Measurements from ENCODE around the gene PCDHA1. TPM values are rescaled to one million over a fixed set of nuclear protein-coding genes. Genes with fewer than 3 reads are reported as not detected.

PCDHA1 gene
- under 1 TPM in 1 of 5 donors, not detected in 4; 0.37 TPM for total RNA-seq
- not detected for polyA plus RNA-seq
- long read RNA-seq, donor 1: 0 reads
- long read RNA-seq, donor 2: 0 reads
- long read RNA-seq, donor 3: 0 reads
- long read RNA-seq, donor 4: 0 reads
- long read RNA-seq, donor 5: 0 reads
- long read RNA-seq, donor 6: 0 reads
- long read RNA-seq, donor 7, partial matches to known transcripts: 0 of 1 reads
- long read RNA-seq, donor 7, other reads (novel, unspliced or antisense): 0 of 1 reads
- long read RNA-seq, donor 8: 0 reads
- long read RNA-seq, donor 9: 0 reads
- long read RNA-seq, donor 10: 0 reads

DNA sequence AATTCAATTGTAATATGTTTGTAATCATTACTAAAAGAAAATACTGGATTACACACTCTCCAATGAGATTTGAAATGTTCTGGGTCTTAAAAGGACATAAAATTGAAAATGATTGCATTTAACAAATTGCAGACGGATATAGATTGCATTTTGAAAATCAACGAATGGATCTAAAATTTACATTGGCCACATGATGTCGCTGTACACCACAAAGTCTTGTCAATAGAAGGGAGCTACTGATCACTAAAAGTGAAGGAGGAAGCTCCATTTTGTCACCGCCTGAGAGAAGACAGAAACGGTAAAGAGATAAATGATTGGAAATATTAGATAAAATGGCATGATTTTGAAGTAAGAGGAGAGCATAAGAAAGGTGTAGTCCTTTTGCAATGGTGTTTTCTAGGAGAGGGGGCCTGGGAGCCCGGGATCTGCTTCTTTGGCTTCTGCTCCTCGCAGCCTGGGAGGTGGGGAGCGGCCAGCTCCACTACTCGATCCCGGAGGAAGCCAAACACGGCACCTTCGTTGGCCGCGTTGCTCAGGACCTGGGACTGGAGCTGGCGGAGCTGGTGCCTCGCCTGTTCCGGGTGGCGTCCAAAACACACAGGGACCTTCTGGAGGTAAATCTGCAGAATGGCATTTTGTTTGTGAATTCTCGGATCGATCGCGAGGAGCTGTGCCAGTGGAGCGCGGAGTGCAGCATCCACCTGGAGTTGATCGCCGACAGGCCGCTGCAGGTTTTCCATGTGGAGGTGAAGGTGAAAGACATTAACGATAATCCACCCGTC, at the start of gene PCDHA1:
Gene PCDHA1, plus strand, starts transcription at position 236 of the 782 bp plus-strand sequence.
- peaks cover 0 to 42% (median 0%) of the 10 kb centered on the region in 3 donors for H3K27me3 ChIP-seq
- intact Hi-C loops (cut with DNase I; ENCODE audit: low total_unique reads): no loop called here
- no peak for TF ChIP-seq EP300 (IDR thresholded peaks at IDR 0.05)
- TF ChIP-seq, protein P1, sequence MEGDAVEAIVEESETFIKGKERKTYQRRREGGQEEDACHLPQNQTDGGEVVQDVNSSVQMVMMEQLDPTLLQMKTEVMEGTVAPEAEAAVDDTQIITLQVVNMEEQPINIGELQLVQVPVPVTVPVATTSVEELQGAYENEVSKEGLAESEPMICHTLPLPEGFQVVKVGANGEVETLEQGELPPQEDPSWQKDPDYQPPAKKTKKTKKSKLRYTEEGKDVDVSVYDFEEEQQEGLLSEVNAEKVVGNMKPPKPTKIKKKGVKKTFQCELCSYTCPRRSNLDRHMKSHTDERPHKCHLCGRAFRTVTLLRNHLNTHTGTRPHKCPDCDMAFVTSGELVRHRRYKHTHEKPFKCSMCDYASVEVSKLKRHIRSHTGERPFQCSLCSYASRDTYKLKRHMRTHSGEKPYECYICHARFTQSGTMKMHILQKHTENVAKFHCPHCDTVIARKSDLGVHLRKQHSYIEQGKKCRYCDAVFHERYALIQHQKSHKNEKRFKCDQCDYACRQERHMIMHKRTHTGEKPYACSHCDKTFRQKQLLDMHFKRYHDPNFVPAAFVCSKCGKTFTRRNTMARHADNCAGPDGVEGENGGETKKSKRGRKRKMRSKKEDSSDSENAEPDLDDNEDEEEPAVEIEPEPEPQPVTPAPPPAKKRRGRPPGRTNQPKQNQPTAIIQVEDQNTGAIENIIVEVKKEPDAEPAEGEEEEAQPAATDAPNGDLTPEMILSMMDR (IDR thresholded peaks at IDR 0.05): no peak
- TF ChIP-seq POLR2A (IDR thresholded peaks at IDR 0.05): no peak
- no peak for TF ChIP-seq POLR2AphosphoS5 (IDR thresholded peaks at IDR 0.05)
- no peaks in the 10 kb centered on the region for H3K4me1 ChIP-seq
- DNase-seq: no peak
- no peak within 1 kb of the TSS for H3K27ac ChIP-seq
- 20 to 44% (median 21%) methylated on average over 20 to 29 of the region's 29 CpGs for WGBS, 5 donors
- H3K4me3 ChIP-seq: no peak within 1 kb of the TSS
- H3K36me3 ChIP-seq: no peaks in the 10 kb centered on the region
- H3K9me3 ChIP-seq: peaks cover 23 to 89% (median 83%) of the 10 kb centered on the region in 4 donors

DNA sequence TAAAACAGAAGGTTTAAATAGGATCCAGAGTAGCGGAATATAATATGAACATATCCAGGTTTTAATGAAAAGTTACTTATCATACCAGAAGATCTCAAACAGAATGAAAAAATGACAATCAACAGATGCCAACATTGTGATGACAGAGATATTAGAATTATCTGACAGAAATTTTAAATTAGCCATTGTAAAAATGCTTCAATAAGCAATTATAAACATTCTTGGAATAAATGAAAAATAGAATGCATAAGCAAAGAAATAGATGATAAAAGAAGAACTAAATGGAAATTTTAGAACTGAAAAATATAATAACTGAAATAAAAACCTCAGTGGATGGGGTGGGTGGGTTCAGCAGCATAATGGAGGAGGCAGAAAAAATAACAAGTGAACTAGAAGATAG, 48.5 kb upstream of the PCDHA1 start:
- Histone ChIP-seq H3K27ac (no peak overlapping the region), H3K36me3 (no peaks in the 10 kb centered on the region), H3K9me3 (peaks cover 3 to 22% (median 13%) of the 10 kb centered on the region in 4 donors), H3K27me3 (peaks cover 0 to 20% (median 4%) of the 10 kb centered on the region in 3 donors), H3K4me1 (no peaks in the 10 kb centered on the region), H3K4me3 (no peak overlapping the region)
- TF ChIP-seq POLR2A (IDR thresholded peaks at IDR 0.05) (no peak), EP300 (IDR thresholded peaks at IDR 0.05) (no peak), POLR2AphosphoS5 (IDR thresholded peaks at IDR 0.05) (no peak)
- TF ChIP-seq, protein P1 (IDR thresholded peaks at IDR 0.05): no peak
- WGBS, 5 donors: 69 to 80% (median 72%) methylated on average over 1 of the region's 1 CpG
- intact Hi-C loops (cut with DNase I; ENCODE audit: low total_unique reads): no loop called here
- no peak for DNase-seq

DNA sequence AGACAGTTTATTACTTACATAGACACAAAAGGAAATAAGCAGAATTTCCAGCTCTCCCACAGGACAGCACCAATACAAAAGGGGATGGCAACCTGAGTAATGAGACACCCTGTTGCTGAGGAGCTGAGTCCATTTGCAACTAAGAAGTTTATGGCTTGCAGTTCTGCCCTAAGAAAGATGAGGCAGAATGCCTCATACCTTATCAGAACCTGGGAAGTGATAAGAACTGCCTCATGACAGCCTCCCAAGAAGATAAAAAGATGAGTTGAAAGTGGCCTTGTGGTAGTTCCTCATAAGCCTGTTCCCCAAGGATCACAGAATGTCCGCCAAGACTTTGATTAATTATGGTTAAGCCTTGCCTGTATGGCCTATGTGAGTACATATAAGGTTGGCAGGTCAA, 44.0 kb upstream of the PCDHA1 start:
- intact Hi-C loops (cut with DNase I; ENCODE audit: low total_unique reads): no loop called here
- 70 to 94% (median 75%) methylated on average over 1 of the region's 1 CpG for WGBS, 5 donors

DNA sequence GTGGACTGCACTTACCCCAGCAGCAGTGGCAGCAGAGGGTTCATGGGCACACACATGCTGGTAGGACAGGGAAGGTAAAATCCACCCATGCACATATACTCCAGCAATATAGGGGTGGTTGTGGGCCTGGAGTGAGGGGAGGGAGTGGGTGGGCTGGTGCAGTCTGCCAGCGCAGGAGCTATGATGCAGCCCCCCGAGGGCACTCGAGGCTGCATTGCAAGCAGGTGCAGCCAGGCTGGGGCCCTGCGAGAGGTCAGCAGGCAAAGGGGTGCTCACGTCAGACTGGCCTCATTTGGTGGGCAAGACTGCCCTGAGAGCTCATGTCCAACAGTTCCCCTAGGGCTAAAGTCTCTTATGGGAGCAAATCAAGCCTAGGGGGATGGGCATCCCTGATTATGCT, 32.4 kb upstream of the PCDHA1 start:
- no peak overlapping the region for H3K27ac ChIP-seq
- peaks cover 15 to 98% (median 80%) of the 10 kb centered on the region in 4 donors for H3K9me3 ChIP-seq
- 78 to 85% (median 80%) methylated on average over 5 of the region's 5 CpGs for WGBS, 5 donors
- H3K27me3 ChIP-seq: peaks cover 0 to 12% (median 0%) of the 10 kb centered on the region in 3 donors
- TF ChIP-seq POLR2A (IDR thresholded peaks at IDR 0.05) (no peak), POLR2AphosphoS5 (IDR thresholded peaks at IDR 0.05) (no peak)
- TF ChIP-seq, protein P1 (IDR thresholded peaks at IDR 0.05): no peak
- no peak for DNase-seq
- no peaks in the 10 kb centered on the region for H3K36me3 ChIP-seq
- no peak overlapping the region for H3K4me3 ChIP-seq
- no peaks in the 10 kb centered on the region for H3K4me1 ChIP-seq
- intact Hi-C loops (cut with DNase I; ENCODE audit: low total_unique reads): no loop called here

More for the DNA sequence above, 44.0 kb upstream of the PCDHA1 start:
- peaks cover 0 to 4% (median 4%) of the 10 kb centered on the region in 3 donors for H3K27me3 ChIP-seq
- DNase-seq: no peak
- H3K4me1 ChIP-seq: no peaks in the 10 kb centered on the region
- peaks cover 3 to 52% (median 38%) of the 10 kb centered on the region in 4 donors for H3K9me3 ChIP-seq
- H3K27ac ChIP-seq: no peak overlapping the region
- no peaks in the 10 kb centered on the region for H3K36me3 ChIP-seq
- no peak overlapping the region for H3K4me3 ChIP-seq
- TF ChIP-seq EP300 (IDR thresholded peaks at IDR 0.05): no peak
- TF ChIP-seq POLR2A (IDR thresholded peaks at IDR 0.05): no peak
- TF ChIP-seq POLR2AphosphoS5 (IDR thresholded peaks at IDR 0.05): no peak
- TF ChIP-seq, protein P1 (IDR thresholded peaks at IDR 0.05): no peak
